Stimulated activated CD4-positive, alpha-beta T cell treated with anti-CD3 and anti-CD28 coated beads, Interleukin-4, amount 100 ng/mL, for 24 hours (primary cell): Measurements from ENCODE around the gene MMP14.
"Not testable (repeated sequence)": the region's sequence is repeated elsewhere in the genome, so short reads cannot be mapped to it uniquely, and the experiment has no call there.

ENCODE experiments used
- DNase-seq: peaks from one replicate; pipeline ENCODE4 v3.0.0-alpha.2; 2020

MMP14 gene

GRCh38 chr14:22814941-22815713 is 21.3 kb upstream of the MMP14 start, which contains the start of gene SLC7A7:
Gene SLC7A7 (minus strand): TSS chr14:22815435. CDS start chr14:22813398, 2,037 bp downstream.
- no peak for DNase-seq

- DNase-seq, result no peak
Measured at GRCh38 chr14:22819151-22819988, 17.0 kb upstream of the MMP14 start.

DNA sequence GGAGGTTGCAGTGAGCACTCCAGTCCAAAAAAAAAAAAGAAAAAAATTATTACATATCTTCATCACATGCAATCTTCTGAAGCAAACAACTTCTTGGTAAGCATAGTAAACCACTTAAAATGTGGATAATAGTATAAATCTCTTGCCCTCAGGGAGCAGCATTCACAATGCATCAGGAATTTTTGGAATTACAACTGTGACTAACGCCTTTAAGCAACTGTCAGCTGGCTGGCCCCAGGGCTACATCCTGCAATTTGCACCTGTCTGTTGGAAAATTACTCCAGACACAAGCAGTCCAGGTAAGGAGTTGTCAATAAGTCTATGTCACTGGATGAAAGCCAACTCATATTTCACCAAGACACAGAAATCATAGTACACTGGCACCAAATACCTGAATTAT is 15.7 kb upstream of the MMP14 start:
- no peak for DNase-seq

DNA sequence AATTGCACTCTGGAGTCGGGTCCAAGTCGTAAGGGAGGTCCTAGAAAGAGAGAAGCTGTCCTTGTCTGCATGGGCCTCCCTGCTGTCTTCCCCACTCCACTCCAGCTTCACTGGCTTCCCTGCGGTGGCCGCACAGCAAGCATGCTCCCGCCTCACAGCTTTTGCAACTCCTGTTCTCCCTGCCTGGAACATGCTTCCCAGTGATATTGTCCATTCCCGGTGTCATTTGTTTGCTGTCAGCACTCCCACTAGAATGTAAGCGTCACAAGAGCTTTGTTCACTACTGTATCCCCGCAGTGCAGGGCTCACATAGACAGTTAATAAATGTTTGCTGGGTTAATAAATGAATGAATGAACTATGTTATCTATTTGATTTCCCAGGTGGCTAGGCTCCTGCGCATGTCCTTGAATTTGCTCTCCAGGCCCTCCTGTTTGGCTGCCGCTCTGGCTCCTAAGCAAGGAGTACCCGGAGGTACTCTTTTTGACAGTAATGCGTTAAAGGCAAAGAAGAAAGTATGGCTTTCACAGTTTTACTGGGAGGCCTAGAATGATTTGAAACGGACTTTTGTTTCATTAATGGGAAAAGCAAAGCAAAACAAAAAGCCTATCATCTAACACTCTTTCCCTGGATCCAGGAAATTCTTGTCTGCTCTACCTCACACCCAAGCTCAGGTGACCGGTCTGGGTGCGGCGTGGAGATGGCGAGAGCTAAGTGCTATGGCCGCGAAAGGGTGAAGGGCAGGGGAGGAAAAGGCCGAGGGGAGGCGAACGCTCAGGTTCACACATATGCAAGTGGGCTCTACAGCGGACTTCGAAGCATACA is 15.0 kb upstream of the MMP14 start:
- no peak for DNase-seq

DNA sequence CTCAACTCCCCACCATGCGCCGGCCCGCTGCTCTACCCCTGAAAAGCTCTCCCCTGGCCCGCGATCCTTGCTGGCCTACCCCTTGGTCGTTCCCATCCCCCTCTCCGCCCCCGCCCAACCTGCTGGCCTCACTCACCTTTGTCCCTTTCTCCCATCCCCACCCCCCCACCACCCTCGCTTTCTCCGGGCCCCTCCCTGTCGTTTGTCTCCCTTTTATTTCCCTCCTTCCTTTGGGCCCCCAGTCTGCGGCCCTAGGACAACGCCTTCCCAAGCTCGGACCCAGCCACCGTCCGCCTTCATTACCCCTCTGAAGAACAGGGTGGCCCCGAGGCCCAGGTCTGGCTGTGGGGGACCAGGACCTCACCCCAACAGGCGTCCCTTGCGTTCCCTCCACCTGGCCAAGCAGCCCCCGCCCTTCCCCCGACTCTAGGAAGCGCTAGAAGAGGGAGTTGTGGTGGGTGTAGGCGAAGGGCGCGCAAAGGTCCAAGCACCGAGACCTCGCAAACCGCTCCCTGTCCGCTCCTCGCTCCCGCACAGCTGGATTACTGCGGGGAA is 14.3 kb upstream of the MMP14 start:
- DNase-seq, result no peak

- peak; percentile 65 for DNase-seq
Measured at GRCh38 chr14:22822571-22823098, 13.8 kb upstream of the MMP14 start.

DNA sequence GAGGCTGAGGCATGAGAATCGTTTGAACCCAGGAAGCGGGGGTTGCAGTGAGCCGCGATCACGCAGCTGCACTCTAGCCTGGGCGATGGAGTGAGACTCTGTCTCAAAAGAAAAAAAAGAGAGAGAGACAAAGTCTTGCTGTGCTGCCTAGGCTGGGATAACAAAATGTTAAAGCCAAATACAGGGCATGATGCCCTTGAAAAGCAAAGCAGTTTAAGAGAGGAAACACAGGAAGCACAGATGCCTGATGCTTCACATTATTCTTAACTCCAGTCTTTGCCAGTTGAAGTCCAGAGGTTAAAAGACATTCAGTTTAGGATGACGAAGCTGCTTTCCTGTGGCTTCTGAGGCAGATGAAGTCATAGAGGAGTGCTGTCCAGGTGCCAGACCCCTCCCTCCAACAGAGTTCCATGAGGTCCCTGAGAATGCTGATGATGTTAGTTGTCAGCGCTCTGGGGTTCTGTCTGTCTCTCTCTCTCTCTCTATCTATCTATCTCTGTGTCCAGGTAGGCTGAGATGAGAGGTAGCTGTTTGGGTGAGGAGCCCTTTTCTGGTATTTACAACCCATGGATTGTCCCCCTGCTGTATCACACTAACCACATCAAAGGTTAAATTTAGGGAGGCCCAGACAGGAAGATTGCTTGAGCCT is 11.6 kb upstream of the MMP14 start:
- no peak for DNase-seq

- not testable (repeated sequence) for DNase-seq
Measured at GRCh38 chr14:22829076-22829660, 7.2 kb upstream of the MMP14 start.

DNA sequence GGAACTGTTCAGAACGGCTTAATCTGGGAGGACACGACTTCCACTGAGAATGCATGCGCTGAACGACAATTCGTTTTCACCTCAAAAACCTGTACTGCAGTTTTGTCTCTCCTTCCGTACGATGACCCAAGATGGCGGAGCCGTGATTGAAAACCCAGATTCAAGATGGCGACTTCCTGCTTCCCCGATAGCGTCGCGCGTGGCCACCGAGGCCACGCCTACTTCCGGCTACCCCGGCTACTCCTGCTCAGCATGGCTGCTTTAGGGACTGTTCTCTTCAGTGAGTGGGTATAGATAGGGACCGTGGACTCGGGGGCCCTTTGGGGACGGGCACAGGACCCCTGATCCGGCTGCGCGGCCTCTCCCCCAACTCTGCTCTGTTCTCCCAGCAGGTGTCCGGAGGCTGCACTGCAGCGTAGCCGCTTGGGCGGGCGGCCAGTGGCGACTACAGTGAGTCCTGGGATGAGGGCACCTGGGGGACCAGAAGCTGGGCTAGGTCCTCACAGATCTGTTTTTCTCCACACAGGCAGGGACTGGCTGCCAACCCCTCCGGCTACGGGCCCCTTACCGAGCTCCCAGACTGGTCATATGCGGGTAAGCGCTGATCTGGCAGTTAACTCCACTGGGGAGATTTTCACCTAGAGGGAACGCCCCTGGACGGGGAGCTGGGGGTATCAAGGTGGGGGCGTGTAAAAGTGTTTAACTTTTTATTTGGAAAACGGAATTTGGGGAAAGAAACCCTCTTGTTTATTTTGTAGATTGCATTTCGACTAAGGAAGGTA is 6.5 kb upstream of the MMP14 start, which contains the start of gene MRPL52:
Gene MRPL52, plus strand, starts transcription at position 227 of the 782 bp plus-strand sequence. Its CDS starts 26 bp downstream, at position 253.
- DNase-seq, result peak; percentile 92

DNA sequence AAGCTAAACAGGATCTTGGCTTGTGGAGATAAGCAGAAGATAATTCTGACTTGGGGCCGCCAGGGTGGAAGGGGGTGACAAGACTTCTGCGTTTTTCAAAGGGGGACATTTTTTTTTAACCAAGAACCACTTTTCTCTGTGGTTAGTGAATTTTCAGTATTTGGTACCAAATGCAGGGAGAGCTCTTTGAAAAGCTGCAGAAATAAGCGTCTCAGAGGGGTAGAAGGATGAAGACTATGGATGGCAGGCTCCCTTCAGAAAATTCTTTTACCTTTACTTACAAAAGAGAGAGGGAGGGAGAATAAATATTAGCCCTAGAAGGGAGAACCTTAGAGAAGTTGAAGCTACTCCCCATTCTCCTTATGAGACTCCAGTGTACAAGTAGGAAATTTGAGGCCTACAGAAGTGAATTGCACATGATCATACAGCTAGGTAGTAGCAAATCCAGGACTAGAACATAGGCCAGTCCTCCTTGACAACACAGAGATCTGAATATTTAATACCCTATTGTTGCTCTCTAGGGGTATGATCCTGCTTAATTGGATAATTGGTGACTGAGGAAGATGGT is 5.9 kb upstream of the MMP14 start:
- no peak for DNase-seq

DNA sequence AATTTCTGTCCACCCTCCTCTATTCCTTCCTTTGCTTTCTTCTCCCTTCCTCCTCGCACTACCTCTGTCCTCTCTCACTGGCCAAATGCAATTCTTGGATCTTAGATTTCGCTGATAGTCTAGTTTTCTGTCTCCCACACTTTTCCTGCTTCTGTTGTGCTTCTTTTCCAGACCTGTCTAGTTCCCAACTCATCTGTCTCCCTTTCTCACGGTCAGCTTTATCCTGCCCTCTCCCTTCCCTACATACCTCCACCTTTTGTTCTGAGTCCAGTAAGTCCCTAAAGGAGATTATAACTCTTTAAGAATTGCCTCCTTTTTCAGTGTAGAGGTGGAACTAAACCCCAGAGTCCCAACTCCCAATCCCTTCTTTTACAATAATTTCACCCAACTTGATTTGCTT is 880 bp upstream of the MMP14 start:
- no peak for DNase-seq

GRCh38 chr14:22837114-22837749 is 847 bp downstream of the MMP14 start:
- DNase-seq, result no peak

- DNase-seq, result no peak
Measured at GRCh38 chr14:22837750-22838538, 1.6 kb downstream of the MMP14 start.

- no peak for DNase-seq
Measured at GRCh38 chr14:22838631-22839041, 2.3 kb downstream of the MMP14 start.

DNA sequence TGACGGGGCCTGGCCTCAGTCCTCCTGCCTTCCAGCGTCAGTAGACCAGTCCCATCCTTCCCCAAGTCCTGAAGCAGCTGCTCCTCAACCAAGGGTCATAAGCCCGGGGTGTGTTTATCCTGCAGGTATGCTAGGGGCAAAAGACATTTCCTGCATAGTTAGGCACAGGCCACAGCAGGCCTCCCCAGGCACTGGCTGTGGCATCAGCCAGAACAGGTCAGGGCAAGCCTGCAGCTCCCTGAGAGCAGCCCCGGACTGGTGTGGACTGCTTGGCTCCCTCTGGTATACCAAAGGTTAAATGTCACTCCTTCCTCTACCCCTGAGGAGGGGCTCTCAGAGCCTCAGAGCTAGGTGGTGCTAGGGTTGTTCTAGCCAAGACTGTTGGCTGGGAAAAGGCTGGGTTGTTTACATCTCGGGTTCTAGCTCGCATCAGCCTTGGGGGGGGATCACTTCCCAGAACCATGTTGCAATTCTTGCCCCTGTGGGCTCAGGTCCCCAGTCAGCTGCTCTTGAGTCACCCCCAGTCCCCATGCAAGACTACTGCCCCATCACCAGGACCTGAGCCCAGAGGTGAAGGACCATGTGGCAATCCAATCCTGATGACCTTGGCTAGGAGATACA is 2.9 kb downstream of the MMP14 start:
- no peak for DNase-seq

- no peak for DNase-seq
Measured at GRCh38 chr14:22841311-22841710, 4.9 kb downstream of the MMP14 start.

GRCh38 chr14:22841769-22842168 is 5.4 kb downstream of the MMP14 start:
- DNase-seq, result no peak
